Measurements from ENCODE around the gene LBR. TPM values are rescaled to one million over a fixed set of nuclear protein-coding genes. Genes with fewer than 3 reads are reported as not detected.

The LBR gene
- total RNA-seq, 1 donor from 2014 or later, result 22.1 TPM

DNA sequence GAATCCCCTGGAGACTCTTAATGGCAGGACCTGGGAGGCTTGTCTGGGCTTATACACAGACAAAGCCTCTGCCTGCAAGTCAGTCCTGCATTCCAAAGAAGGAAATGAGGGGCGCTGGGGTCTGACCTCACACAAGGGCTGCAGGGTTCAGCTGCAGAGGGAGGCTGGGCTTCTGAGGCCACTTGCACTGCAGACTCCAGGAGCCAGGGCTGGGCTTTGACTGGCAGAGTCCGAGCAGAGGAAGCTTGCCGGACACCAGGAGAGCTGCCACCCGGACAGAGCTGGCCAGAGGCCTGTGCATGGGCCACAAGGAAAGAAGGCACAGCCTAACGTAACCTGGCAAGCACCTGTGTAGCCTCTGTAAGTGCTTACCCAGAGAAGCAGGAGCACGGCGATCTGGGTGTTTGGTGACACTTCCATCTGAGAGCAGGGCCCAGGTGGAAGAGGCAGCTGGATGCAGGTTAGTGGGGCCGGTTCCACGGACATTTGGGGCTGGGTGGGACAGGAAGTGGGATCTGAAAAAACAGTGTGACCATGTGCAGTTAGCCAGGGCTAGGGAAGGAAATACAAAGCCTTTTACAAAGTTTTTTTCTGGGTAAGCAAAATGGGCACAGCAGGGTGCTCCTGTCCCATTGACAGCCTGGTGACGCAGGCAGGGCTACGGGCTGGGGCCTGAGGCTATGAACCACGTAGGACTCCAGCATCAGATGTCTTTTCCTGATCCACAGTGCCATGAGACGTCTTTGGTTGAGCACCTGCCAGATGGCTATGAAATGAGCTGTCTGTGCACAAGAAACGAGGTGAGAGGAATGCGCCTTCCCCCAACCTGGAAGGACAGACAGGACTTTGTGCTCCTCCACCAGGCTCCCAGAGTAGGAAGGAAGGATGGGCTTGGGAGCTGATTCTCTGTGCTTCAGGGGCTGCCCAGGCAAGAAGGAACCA lies 37.3 kb upstream of the LBR start:
- ATAC-seq (no peak), DNase-seq (ENCODE audit: low spot score) (no peak)

DNA sequence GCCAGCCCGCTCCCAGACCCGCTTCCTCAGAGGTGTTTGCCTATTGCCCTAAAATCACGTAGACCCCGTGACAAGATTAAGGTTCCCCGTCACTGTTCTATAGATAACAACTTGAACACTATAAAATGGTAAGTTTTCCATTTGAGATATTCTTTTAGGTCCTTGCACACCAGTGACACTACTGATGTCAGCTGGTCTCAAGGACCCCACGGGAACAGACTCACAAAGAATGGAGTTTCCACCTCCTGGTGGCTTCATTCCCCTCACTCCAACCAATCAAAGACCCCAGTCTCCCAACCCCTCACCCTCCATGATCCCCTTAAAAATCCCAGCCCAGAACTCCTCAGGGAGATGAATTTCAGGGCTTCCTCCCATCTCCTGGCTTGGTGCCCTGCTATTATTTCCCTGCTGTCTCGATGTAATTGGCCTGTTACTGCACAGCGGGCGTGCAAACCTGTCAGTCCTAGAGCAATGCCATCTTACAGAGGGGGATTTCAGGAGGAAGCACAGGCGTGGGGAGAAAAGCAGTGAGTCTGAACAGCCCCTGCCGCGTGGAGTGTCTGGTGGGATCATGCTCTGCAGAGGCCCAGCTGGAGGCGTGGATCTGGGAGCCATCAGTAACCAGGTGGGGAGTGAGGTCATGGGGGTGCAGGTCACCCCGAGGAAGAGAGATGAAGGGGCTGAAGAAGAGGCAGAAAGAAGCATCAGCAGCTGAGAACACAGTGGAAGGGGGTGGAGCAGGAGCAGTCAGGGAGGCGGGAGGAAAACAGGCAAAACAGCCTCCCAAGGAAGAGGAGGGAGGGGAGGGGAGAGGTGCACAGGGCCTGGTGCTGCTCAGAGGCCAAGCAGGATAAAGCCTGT lies 35.1 kb upstream of the LBR start:
- DNase-seq (ENCODE audit: low spot score), result no peak

DNA sequence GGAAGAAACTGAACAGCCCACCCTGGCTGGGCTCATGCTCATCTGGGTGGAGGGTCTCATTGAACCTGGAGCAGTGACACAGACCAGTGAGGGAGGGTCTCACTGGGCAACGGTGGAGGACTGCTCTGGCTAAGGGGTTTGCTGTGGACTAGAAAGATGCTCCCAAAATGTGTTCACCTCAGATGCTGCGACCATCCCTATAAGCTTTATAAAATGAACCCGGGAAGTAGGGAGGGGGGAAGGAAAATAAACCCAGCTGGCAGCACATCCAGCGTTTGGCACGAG lies 34.5 kb upstream of the LBR start:
- DNase-seq (ENCODE audit: low spot score), result no peak
- no peak for ATAC-seq

More for the DNA sequence above, 35.1 kb upstream of the LBR start:
- no peak for ATAC-seq

DNA sequence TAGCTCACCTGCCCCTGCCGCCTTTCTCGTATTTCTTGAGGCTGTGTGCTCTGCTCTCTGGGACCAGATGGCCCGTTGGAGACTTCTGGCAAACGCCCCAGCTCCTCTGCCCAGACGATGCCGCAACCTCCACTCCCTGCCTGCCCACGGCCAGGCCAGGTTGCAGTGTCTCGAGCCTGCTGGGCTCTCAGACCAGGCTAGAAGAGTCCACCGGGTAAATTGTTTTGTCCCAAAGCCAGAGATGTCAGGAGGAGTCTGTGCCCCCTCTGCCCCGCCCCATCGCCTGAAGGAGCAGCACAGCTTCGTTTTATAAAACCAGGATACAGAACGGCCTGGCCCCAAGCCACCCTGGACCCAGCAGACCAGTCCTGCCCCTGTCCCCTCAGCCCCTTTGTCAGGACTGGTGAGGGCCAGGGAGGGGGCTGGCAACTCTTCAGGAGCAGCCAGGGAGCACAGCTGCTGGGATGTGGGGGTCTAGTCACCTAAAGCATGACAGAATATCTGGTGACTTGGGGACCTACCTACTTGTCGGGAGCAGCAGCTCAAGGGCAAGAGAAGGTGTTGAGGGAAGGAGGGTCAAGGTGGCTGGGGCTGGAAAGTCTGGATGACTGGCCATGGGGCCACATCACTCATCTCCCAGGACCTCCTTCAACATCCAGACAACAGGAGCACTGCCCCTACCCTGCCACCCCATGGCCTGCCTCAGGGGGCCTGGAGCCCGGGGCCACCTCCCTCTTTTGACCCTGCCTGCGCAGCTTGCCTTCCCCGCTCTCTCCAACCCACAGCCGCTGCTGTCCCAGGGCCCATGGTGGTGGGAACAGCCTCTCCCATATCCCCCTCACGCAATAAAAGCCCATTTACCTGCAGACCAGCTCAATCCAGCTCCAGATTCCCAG lies 33.9 kb upstream of the LBR start:
- peak; percentile 83 for ATAC-seq
- no peak for DNase-seq (ENCODE audit: low spot score)

DNA sequence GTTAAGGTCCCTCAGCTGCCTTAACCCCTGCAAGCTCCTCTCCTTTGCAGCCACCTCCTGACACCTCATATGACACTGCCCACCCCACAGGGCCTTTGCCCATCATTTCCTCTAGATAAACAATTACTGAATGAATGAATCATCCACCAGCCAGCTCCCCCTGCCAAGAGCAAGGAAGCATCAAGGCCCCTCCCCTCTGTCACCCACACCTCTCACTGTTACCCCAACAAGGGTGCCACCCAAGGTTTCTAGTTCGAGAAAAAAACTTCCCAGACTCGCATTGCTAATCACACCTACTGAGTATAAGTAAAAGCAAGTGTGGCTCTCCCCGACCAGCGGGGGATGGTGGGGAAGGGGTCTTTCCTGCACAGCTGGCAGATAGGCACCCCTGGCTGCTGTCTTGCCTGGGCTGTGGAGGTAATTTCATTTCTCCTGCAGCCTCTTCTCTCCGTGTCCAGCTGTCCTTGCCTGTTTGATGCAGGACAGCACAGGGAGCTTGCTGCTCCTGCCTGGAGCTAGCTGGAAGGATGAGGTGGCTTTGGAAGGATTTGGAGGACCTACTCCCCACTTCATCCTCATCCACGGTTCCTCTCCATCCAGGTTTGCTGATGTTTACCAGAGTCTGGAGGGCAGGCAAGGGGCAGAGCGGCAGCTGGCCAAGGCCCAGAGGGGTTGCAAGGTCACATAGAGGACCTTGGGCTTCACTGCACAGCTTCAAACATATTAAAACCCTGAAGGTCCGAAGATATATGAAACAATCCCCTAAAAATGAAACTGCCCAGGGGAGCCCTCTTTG lies 33.1 kb upstream of the LBR start:
- DNase-seq (ENCODE audit: low spot score), result no peak
- ATAC-seq, result peak; percentile 29

DNA sequence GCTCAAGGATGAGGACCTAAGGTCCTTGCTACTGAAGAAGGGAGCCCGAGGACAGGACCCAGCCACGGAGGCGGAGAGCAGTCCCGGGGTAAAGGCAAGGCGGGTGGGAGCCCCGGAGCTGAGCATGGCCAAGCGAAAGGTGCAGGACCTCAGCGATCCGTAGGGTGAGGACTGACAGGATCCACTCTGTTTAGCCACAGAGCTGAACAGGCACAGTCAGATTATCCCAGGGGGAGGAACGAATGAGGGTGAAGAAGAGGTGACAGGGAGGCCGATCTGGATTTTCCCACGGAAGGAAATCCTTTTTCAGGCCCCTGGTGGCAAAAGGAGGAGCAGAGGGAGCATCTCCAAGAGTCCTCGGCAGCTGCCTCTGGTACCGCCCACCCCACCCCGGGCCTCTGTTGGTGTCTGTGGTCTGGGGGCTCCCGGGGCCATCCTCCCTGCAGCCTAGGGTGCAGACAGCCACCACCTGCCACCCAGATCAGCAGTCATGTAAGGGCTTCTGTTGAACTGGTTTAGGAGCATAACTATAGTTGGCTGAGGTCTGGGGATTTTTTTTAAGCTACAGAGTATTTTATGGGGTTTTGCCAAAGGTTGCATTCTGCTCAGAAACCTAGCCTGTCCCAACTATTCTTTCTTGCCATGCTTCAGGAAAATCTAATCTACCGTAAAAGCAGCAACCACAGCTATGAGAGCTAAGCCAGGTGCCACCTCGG lies 32.3 kb upstream of the LBR start:
- no peak for DNase-seq (ENCODE audit: low spot score)
- no peak for ATAC-seq

DNA sequence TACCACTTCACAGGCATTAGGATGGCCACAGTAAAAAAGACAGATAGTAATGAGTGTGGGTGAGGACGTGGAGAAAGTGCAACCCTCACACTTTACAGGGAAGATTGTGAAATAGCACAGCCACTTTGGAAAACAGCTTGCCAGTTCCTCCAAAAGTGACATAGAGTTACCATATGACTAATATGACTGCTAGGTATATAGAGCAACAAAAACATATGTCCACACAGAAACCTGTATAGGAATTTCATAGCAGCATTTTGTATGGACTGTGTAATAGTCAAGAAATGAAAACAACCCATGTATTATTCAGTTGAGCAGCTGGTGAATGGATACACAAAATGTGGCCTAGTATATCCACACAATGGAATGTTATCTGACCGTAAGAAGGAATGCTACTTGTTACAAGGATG lies 30.4 kb upstream of the LBR start:
- no peak for DNase-seq (ENCODE audit: low spot score)
- ATAC-seq, result peak; percentile 15

DNA sequence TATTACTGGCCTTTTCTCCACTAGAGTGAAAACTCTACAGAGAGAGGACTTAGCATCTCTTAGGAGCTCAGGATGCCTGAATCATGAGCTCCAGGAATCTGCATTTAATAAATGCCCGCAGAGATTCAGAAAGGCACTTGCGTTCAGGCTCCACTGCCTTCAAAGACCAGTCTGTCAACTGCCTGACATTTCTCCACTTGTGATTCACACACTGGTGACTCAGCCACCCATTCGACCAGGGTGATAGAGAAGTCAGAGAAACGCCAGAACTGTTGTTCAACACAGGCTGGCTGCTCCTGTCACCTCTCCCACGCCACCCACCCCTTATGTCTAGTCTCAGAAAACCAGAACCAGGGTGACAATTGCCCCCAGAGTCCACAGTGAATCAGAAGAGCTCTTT lies 26.9 kb upstream of the LBR start:
- peak; percentile 7 for ATAC-seq
- DNase-seq (ENCODE audit: low spot score), result no peak

DNA sequence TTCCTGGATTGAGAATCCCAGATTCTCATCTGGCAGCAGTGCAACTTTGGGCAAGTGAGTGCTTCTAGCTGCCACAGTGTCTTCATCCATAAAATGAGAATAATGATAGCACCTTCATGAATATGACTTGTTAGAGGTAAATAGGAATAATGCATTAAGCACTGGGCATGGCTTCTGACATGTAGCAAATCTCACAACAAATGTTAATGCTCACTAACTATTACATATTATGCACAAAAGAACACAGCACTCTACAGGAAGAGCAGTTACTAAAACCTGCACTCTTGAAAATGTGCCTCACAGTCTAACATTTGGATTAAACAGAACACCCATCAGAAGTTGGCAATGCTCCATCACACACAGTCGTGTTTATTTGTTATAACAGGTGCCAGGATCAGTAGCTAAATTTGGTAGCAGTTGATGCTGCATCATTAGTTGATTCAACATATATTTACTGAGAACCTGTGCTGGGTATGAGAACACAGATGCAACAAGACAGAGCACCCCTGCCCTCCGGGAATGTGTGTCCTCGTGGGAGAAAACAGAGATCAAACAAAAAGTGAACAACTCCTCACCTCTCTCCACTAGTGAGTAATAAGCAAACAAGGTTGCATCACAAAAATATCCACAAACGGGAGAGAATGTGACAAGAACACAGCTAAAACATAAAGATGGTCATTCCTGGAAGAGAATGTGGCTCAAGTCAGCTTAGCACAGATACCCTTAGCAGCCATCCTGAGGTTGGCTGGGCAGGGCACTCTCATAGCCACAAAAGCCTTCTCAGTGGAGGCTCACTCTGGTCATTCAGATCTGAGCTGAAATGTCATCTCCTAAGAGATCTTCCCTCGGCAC lies 26.2 kb upstream of the LBR start:
- ATAC-seq (peak; percentile 85), DNase-seq (ENCODE audit: low spot score) (no peak)

DNA sequence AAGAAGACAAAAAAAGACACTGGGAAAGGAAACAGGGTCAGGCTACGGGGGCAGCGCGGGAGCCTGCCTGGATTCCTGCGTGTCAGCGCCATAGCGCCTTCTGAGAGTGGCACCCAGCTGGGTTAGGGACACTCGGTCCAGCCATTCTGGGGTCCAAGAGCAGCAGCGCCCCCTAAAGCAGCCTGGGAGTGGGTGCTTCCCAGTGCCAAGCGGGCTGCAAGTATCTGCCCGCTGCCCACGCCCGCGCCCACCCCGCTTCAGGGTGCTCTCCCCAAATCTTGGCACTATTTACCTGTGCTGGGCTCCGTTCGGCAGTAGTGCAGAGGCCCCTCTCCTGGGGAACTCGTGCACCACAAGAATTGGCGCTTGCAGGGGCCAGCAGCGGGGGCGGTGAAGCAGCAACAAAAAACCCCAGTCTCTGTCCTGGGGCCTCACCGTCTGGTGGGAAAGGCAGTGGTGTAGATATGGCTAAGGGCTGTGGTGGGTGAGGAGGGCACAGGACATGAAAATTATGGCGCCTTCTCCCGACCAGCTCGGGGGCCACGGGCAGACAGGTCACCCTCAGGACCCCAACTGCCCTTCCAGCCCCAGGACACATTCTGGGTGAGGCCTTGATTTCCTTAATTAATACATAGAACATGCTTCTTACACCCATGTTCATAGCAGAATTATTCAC lies 24.1 kb upstream of the LBR start:
- DNase-seq (ENCODE audit: low spot score) (no peak), ATAC-seq (no peak)

DNA sequence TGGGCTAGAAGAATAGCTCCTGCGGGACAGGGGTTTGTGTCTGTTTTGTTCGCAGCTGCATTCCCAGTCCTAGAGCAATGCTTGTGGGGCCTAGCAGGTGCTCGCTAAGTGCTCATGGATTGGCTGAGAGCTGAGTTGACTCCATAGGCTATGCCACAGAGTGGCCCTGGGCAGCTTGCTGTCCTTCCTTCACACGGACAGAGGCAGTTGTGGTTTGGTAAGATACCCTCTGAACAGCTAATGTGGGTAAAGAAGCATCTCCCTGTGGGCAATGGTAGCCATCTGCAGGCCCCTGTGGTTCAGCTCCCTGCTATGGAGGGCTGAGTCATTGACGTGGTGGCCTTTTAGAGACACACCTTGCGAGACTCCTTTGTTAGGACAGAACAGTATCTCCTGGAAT lies 23.5 kb upstream of the LBR start:
- ATAC-seq, result no peak
- DNase-seq (ENCODE audit: low spot score), result no peak

DNA sequence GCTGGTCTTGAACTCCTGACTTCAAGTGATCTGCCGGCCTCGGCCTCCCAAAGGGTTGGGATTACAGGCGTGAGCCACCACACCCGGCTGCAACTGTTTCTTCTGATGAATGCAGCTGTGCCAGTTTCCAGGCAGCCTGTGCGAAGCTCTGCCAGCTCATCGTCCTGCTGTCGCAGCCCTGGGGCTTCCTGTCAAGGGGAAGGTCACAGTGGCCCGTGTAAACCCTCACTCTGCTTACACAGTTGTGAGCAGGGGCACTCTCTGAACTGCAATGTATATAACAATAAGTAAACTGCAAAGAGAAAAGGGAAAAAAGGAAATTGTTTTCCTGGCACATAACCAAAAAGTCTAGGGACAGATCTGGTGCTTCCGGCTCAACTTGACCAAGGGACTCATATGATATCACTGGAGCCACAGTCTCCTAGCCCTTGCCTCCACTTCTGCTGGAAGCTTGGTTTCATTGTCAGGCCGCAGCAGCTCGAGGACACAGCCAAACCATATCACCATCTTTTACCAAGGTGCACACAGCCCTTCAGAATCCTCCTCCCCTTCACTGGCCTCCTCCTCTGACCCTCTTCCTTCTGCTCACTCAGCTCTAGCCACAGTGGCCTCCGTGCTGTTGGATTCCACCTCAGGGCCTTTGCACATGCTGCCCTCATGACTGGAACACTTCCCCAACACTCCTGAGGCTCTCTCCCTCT lies 22.8 kb upstream of the LBR start:
- DNase-seq (ENCODE audit: low spot score) (no peak), ATAC-seq (peak; percentile 14)

DNA sequence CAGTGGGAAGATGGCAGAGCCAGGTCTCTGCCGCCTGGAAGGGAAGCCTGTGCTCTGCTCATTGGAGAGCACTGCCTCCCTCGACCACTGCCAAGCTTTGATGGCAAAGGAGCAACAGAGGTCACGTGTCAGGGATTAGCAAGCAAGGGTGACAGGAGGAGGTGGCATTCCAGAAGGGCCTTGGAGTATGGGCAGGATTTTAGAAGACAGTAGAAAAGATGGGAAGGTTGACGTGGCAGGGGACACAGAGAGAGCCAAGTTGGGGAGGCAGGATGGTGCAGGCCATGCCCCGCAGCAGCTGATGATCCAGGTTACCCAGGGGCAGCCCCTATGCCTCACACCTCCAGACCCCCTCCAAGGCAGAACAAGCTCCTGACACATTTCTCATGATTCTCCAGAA lies 21.9 kb upstream of the LBR start:
- no peak for ATAC-seq
- DNase-seq (ENCODE audit: low spot score), result no peak

DNA sequence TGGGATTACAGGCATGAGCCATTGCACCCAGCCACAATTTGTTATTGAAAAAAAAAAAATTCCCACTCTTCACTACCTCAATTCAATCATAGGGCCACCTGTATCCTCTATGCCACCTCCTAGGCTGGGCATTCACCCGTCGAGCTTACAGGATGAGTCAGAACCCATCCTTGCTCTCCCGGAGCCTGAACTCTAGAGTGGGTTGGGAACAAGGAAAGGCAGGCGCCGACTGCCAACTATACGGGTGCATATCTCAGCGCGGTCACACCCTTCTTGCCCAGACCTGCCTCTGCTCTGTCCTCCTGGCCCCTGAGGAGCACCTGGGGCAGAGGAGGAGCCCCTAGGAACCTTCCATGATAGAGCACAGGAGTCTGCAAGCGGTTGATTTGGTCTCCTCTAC lies 21.4 kb upstream of the LBR start:
- no peak for DNase-seq (ENCODE audit: low spot score)
- ATAC-seq, result no peak

DNA sequence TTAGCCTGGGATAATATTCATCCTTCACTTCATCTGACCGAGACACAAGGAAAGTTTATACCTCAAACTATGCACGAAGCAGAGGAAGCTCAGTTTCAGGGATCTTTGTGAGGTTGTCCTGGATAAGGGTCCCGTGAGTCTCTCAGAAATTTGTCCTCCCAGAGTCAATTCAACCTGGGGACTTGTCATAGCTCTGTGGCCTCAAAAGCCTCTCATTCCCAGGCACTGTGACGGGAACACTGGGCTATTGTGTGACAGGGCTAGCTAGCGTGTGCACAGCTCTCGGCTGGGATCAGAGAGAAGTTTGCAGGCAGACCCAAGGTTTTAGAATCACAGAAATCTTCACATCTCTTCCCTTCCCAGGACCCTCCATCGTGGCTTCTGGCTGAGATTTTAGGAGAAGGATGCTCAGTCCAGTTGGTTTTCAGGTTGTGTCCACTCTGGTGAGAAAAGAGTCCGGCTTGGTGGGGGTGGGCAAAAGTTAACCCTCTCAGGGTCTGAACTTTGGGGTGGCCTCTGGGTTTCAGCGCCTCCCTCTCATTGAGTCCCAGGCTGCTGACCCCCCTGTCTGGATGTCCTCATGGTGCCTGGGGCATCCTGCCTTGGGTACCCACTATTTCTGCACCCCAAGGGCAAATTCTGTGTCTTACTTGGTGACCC lies 20.4 kb upstream of the LBR start:
- peak; percentile 22 for DNase-seq (ENCODE audit: low spot score)
- ATAC-seq, result no peak

DNA sequence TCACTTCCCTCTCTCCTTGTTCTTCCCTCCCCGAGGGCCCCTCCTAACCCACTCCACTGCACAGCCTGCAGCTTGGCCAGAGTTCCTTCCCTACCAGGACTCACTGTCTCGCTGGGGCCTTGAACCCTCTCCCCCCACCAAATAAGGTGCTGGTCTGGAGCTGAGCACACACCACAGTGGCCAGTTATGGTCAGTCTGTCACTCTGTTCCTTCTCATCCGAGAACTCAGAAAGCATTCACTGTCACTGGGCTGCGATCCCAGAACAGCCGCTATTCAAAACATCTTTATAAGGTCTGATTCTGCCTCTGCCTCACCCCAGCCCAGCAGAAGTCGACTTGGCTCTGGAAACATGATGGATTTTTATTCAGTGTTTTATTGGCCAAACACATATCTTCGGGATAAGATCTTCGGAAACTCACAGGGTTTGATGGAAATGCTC lies 19.8 kb upstream of the LBR start:
- DNase-seq (ENCODE audit: low spot score), result peak; percentile 46

More for the DNA sequence above, 19.8 kb upstream of the LBR start:
- ATAC-seq, result peak; percentile 15

Data from left lobe of liver (tissue), 2 donors.